D721Med (cell line): ENCODE data around the gene TMEM245.

Experiments
- DNase-seq: peaks from one replicate; pipeline ENCODE4 v3.0.0; 2011; ENCODE audit warnings: low spot score; ENCODE audit not compliant: insufficient read length
- FAIRE-seq: peaks from 2 replicates; lab custom pipeline; 2011; peaks lifted over from hg19 to GRCh38; lab: Jason Lieb, UNC
- CTCF ChIP-seq: IDR thresholded peaks from 2 replicates; pipeline ENCODE4 v1.5.1; 2012; ENCODE audit warnings: mild to moderate bottlenecking, control low read depth; ENCODE audit not compliant: insufficient read depth; ENCODE audit errors: missing control alignments

TMEM245 gene

GRCh38 chr9:109050444-109050843 lies 69.3 kb downstream of the TMEM245 start:
- FAIRE-seq (no peak), DNase-seq (no peak)
- no peak for TF ChIP-seq CTCF

- no peak for FAIRE-seq
- no peak for TF ChIP-seq CTCF
- DNase-seq = no peak
Observed at GRCh38 chr9:109048822-109049221, 70.9 kb downstream of the TMEM245 start.

GRCh38 chr9:109047259-109047658 lies 72.5 kb downstream of the TMEM245 start:
- TF ChIP-seq CTCF = no peak
- DNase-seq (no peak), FAIRE-seq (no peak)

- FAIRE-seq = no peak
- no peak for DNase-seq
Observed at GRCh38 chr9:109046346-109046745, 73.4 kb downstream of the TMEM245 start.

GRCh38 chr9:109043578-109043977 lies 76.2 kb downstream of the TMEM245 start:
- FAIRE-seq (no peak), DNase-seq (no peak)
- TF ChIP-seq CTCF = no peak

More at GRCh38 chr9:109046346-109046745, 73.4 kb downstream of the TMEM245 start:
- TF ChIP-seq CTCF = no peak

- DNase-seq (no peak), FAIRE-seq (no peak)
- TF ChIP-seq CTCF = no peak
Observed at GRCh38 chr9:109040571-109040970, 79.2 kb downstream of the TMEM245 start.

- DNase-seq (no peak), FAIRE-seq (no peak)
- no peak for TF ChIP-seq CTCF
Observed at GRCh38 chr9:109039539-109039938, 80.2 kb downstream of the TMEM245 start.
